Mammary epithelial cell (primary cell): ENCODE results near the gene SLC15A3.

Experiments
- CTCF ChIP-seq, 2 donors: IDR thresholded peaks in 1 of 2; conservative IDR thresholded peaks in 1 of 2; 2 replicates each; pipeline ENCODE4 v1.5.1; 2011 to 2012; ENCODE audit warnings: inconsistent platforms in 2 of 2, low read length in 2 of 2, mild to moderate bottlenecking in 2 of 2, control low read depth in 1 of 2, low read depth in 1 of 2; ENCODE audit not compliant: insufficient read depth in 1 of 2; ENCODE audit errors: extremely low read depth in 1 of 2
- EZH2 ChIP-seq: IDR thresholded peaks from 2 replicates; pipeline ENCODE4 v1.6.1; 2012; ENCODE audit warnings: low read length, inconsistent platforms, borderline replicate concordance

- no peak for TF ChIP-seq CTCF (conservative IDR thresholded peaks at IDR 0.05 in 1 of 2, IDR thresholded peaks at IDR 0.05 in 1 of 2; ENCODE audit: extremely low read depth in 1 of 2, insufficient read depth in 1 of 2, low read depth in 1 of 2, low read length in 2 of 2)
- TF ChIP-seq EZH2: no peak
These were observed 23.4 kb downstream of the SLC15A3 start for GRCh38 chr11:60928563-60929001.
